ENCODE data around the gene BDKRB2. TPM values are rescaled to one million over a fixed set of nuclear protein-coding genes. Genes with fewer than 3 reads are reported as not detected.
A peak's percentile ranks its signal among the peaks of the same experiment; 100 is the strongest.

BDKRB2 gene
- total RNA-seq, 1 experiment from 2014 or later: 0.15 TPM

DNA sequence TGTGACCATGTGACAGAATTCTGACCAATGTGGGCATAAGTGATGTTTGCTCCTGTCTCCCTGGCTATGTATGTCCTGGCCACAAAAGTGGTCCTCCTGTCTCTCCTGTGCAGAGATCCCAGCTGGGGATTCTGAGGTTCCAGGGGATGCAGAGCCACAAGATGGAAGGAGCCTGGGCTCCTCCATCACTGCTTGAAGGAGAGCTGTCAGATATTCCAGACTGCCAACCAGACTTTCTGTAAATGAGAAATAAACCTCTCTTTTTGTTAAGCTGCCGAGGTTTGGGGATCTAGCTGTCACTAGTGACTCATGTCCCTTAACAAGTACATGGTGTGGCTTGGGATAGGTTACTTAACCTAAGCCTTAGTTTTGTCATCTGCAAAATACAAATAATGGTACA lies 73.3 kb downstream of the BDKRB2 start:
- H3K27ac ChIP-seq (ENCODE audit: insufficient read length, low read depth, low read length): no peak overlapping the region
- no peaks in the 10 kb centered on the region for H3K79me1 ChIP-seq (ENCODE audit: insufficient read depth, low read depth, low read length, poor library complexity, severe bottlenecking)
- H3K4ac ChIP-seq (ENCODE audit: low read depth, low read length): no peak overlapping the region
- peaks cover 22 to 27% of the 10 kb centered on the region in 2 experiments for H3K4me1 Mint-ChIP-seq
- no peaks in the 10 kb centered on the region for H3K9me3 ChIP-seq (ENCODE audit: control insufficient read depth, low read depth, low read length)
- no peak overlapping the region for H3K27ac Mint-ChIP-seq
- H3K18ac ChIP-seq (ENCODE audit: insufficient read length, low read depth, low read length): no peak overlapping the region
- no peak overlapping the region for H3K14ac ChIP-seq (ENCODE audit: insufficient read depth, low read length)
- H3K9me3 Mint-ChIP-seq: peaks cover 16% of the 10 kb centered on the region in 2 experiments
- no peak overlapping the region for H3K23ac ChIP-seq (ENCODE audit: insufficient read length, low read depth, low read length)
- H3K23me2 ChIP-seq (ENCODE audit: insufficient read length, low read depth, low read length, poor library complexity, severe bottlenecking): no peaks in the 10 kb centered on the region
- H4K91ac ChIP-seq (ENCODE audit: insufficient read length, low read depth, low read length): no peak overlapping the region
- no peaks in the 10 kb centered on the region for H3K27me3 ChIP-seq (ENCODE audit: insufficient read depth, low read length)
- H3T11ph ChIP-seq (ENCODE audit: low read length): no peak overlapping the region
- peak overlapping the region in 1 of 2 experiments; percentile 15; a peak in 1 of 5 replicates for H3K4me3 Mint-ChIP-seq
- H2BK12ac ChIP-seq (ENCODE audit: insufficient read length, low read depth, low read length): no peak overlapping the region
- H3K9ac ChIP-seq (ENCODE audit: extremely low read depth, insufficient read length, low read length): no peak overlapping the region
- H3K36me3 Mint-ChIP-seq (ENCODE audit: insufficient read depth in 1 of 3, low read depth in 3 of 3): peaks cover 5 to 15% (median 10%) of the 10 kb centered on the region in 3 experiments; a peak in 5 of 7 replicates
- no peak overlapping the region for H2BK5ac ChIP-seq (ENCODE audit: insufficient read length, low read length)
- no CpG with 5 or more reads among the region's 1 CpG for WGBS (ENCODE audit: extremely low coverage, insufficient read length, low lambda C conversion rate)
- H3K79me2 ChIP-seq (ENCODE audit: insufficient read depth, low read length): no peaks in the 10 kb centered on the region
- H2BK15ac ChIP-seq (ENCODE audit: low read depth, low read length): no peak overlapping the region
- H2AK5ac ChIP-seq (ENCODE audit: insufficient read length, low read length): no peak overlapping the region
- H4K20me1 ChIP-seq (ENCODE audit: control insufficient read depth, insufficient read depth, insufficient read length): no peaks in the 10 kb centered on the region
- H2BK20ac ChIP-seq (ENCODE audit: low read depth, low read length, poor library complexity, severe bottlenecking): no peak overlapping the region
- TF ChIP-seq, protein P1, sequence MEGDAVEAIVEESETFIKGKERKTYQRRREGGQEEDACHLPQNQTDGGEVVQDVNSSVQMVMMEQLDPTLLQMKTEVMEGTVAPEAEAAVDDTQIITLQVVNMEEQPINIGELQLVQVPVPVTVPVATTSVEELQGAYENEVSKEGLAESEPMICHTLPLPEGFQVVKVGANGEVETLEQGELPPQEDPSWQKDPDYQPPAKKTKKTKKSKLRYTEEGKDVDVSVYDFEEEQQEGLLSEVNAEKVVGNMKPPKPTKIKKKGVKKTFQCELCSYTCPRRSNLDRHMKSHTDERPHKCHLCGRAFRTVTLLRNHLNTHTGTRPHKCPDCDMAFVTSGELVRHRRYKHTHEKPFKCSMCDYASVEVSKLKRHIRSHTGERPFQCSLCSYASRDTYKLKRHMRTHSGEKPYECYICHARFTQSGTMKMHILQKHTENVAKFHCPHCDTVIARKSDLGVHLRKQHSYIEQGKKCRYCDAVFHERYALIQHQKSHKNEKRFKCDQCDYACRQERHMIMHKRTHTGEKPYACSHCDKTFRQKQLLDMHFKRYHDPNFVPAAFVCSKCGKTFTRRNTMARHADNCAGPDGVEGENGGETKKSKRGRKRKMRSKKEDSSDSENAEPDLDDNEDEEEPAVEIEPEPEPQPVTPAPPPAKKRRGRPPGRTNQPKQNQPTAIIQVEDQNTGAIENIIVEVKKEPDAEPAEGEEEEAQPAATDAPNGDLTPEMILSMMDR (conservative IDR thresholded peaks at IDR 0.05): no peak
- H2AFZ ChIP-seq (ENCODE audit: low read length): no peak overlapping the region
- H3K4me1 ChIP-seq (ENCODE audit: insufficient read depth, low read length): no peaks in the 10 kb centered on the region
- DNase-seq: no peak
- H2BK120ac ChIP-seq (ENCODE audit: low read depth, low read length, poor library complexity, severe bottlenecking): no peak overlapping the region
- H3K27me3 Mint-ChIP-seq (ENCODE audit: low read depth): peaks cover 2% of the 10 kb centered on the region; the same call in 1 of the 2 replicates
- no peak overlapping the region for H3K4me2 ChIP-seq (ENCODE audit: insufficient read depth, insufficient read length, low read length)
- no peak overlapping the region for H4K8ac ChIP-seq (replicated peaks; ENCODE audit: insufficient read length, low read depth, low read length)
- H3K56ac ChIP-seq (ENCODE audit: insufficient read length, low read depth, low read length): no peak overlapping the region
- no peak overlapping the region for H4K5ac ChIP-seq (ENCODE audit: insufficient read length, low read depth, low read length)
